ENCODE data around the gene CD47. TPM values are rescaled to one million over a fixed set of nuclear protein-coding genes. Genes with fewer than 3 reads are reported as not detected.
A peak's percentile ranks its signal among the peaks of the same experiment; 100 is the strongest.

CD47 gene
- total RNA-seq (2021) (28.2 and 34.7 TPM in 2 replicates), Bru-seq, nascent RNA (percentile 69 among the genes with signal in this experiment), BruChase-seq, experiment 1, labeled RNA remaining after a 2-hour chase (percentile 68 among the genes with signal in this experiment), BruChase-seq, experiment 2, labeled RNA remaining after a 6-hour chase (percentile 69 among the genes with signal in this experiment)
- long read RNA-seq, full-length matches to known transcripts = 66 of 84 reads
- long read RNA-seq, partial matches to known transcripts = 0 of 84 reads
- long read RNA-seq, other reads (novel, unspliced or antisense) = 18 of 84 reads

DNA sequence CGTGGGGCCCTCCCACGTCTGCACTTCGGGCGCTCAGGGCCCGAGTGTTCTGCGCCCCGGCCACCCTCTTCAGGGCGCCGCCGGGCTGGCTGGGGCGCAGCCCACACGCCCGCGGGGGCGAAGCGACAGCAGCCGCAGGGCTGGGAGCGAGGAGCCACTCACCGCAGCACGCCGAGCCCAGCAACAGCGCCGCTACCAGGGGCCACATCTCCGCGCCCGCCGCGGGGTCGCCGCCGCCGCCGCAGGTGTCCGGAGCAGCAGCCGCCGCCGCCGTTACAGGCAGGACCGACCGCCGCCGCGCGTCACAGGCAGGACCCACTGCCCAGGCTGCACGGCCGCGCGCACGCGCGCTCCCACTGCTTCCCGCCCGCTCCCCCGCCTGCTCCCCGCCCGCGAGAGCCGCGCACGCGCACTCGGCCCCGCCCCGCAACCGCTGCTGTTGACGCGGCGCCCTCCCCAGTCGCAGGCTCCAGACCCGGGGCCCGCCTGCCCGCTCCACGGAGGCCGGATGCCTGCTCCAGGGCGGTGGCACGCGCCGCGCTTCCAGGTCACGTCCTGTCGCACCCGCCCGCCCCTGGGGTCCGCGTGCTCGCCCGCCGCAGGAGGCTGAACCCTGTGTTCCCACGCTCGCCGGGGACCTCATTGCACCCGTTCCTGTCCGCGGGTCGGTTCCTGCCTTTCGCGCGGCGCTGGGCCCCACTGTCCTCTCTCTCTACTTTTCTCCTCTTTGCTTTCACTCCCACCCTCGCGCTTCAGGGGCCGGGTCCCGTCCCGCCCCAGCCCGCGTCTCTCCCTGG is at the start of gene CD47:
CD47 (minus strand) TSS at position 331 of the 797 bp plus-strand sequence; CDS start at position 208, 123 bp downstream.
- ChIA-PET POLR2A (ENCODE audit: low non-redundant PET) (no interaction called here), CTCF (no interaction called here)
- DNase-seq (ENCODE audit: low spot score) = peak; percentile 90
- no peak for TF ChIP-seq CTCF (conservative IDR thresholded peaks at IDR 0.05; ENCODE audit: low read depth, low read length)
- no peak for TF ChIP-seq EZH2 (IDR thresholded peaks at IDR 0.05; ENCODE audit: borderline replicate concordance, low read depth, low read length, poor library complexity, severe bottlenecking)
- Histone ChIP-seq H3K4me3 (ENCODE audit: low read depth, low read length, poor library complexity, severe bottlenecking) (peak within 1 kb of the TSS; percentile 87), H3K27me3 (replicated peaks; ENCODE audit: insufficient read depth, low read depth, low read length, poor library complexity) (no peaks in the 10 kb centered on the region), H3K9me3 (ENCODE audit: low read depth, low read length, poor library complexity, severe bottlenecking) (no peaks in the 10 kb centered on the region), H3K4me1 (ENCODE audit: insufficient read depth, low read length, poor library complexity, severe bottlenecking) (peaks cover 9% of the 10 kb centered on the region), H3K27ac (ENCODE audit: low read depth, low read length, poor library complexity, severe bottlenecking) (peak within 1 kb of the TSS; percentile 62), H3K36me3 (ENCODE audit: insufficient read depth, low read length, poor library complexity, severe bottlenecking) (no peaks in the 10 kb centered on the region)
- intact Hi-C loops (cut with micrococcal nuclease; ENCODE audit: unreplicated experiment) = loop anchor here (5.0 kb wide), 1 partner anchor 164 kb away; no protein-coding TSS in a partner anchor
- no TSS peak for BruUV-seq (replicated peaks)

- DNase-seq (ENCODE audit: low spot score) = no peak
- H3K27me3 ChIP-seq (replicated peaks; ENCODE audit: insufficient read depth, low read depth, low read length, poor library complexity) = no peaks in the 10 kb centered on the region
- ChIA-PET CTCF (no interaction called here), POLR2A (ENCODE audit: low non-redundant PET) (no interaction called here)
- no peak overlapping the region for H3K4me3 ChIP-seq (ENCODE audit: low read depth, low read length, poor library complexity, severe bottlenecking)
- H3K27ac ChIP-seq (ENCODE audit: low read depth, low read length, poor library complexity, severe bottlenecking) = no peak overlapping the region
- BruUV-seq (replicated peaks) = no TSS peak
- no peaks in the 10 kb centered on the region for H3K9me3 ChIP-seq (ENCODE audit: low read depth, low read length, poor library complexity, severe bottlenecking)
- intact Hi-C loops (cut with micrococcal nuclease; ENCODE audit: unreplicated experiment) = no loop called here
- TF ChIP-seq EZH2 (IDR thresholded peaks at IDR 0.05; ENCODE audit: borderline replicate concordance, low read depth, low read length, poor library complexity, severe bottlenecking) = no peak
- TF ChIP-seq CTCF (conservative IDR thresholded peaks at IDR 0.05; ENCODE audit: low read depth, low read length) = no peak
- no peaks in the 10 kb centered on the region for H3K36me3 ChIP-seq (ENCODE audit: insufficient read depth, low read length, poor library complexity, severe bottlenecking)
- peaks cover 8% of the 10 kb centered on the region for H3K4me1 ChIP-seq (ENCODE audit: insufficient read depth, low read length, poor library complexity, severe bottlenecking)
Observed at GRCh38 chr3:108137460-108137814, 46.6 kb upstream of the CD47 start.

DNA sequence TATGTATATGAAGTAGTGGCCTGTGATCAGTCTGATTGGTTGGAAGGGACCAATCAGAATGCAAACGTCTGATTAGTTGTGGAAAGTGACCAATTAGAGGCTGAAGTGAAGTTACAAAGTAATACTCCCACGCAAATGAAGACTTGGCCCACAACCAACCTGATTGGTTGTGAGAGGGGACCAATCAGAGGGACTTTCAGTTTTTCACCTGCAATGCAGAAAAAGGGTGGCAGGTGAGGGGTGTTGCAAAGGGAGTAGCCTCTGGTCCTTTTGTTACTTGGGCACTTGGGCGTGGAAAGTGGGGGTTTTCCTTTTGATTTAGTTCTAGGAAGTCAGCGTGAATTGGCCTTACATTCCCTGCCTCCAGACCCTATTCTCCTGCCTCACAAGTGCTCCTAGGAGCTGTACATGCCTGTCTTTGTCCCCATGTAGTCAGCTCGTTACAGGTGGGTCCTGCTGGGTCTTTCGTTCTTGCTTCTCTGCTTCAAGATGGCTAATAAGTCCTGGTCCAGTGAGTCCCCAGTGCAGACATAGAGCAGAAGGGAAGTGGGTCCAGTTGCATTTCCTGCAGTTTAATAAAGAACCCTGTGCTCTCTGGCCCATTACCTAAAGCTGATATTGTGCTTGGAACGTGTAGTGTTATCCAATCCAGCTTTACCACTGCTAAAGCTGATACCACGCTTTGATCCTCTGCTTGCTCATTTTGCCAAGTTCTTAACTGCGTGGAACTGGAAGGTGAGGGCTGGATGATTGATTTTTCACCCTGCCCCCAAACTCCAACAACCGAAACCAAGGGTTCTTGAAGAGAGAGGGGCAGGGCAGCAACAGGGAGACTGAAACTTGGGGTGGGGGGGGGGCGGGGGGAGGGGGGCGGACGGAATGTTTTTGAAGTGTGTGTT is 46.0 kb upstream of the CD47 start:
- ChIA-PET POLR2A (ENCODE audit: low non-redundant PET) (no interaction called here), CTCF (no interaction called here)
- Histone ChIP-seq H3K27ac (ENCODE audit: low read depth, low read length, poor library complexity, severe bottlenecking) (no peak overlapping the region), H3K4me3 (ENCODE audit: low read depth, low read length, poor library complexity, severe bottlenecking) (no peak overlapping the region), H3K27me3 (replicated peaks; ENCODE audit: insufficient read depth, low read depth, low read length, poor library complexity) (no peaks in the 10 kb centered on the region), H3K9me3 (ENCODE audit: low read depth, low read length, poor library complexity, severe bottlenecking) (no peaks in the 10 kb centered on the region), H3K4me1 (ENCODE audit: insufficient read depth, low read length, poor library complexity, severe bottlenecking) (peaks cover 8% of the 10 kb centered on the region), H3K36me3 (ENCODE audit: insufficient read depth, low read length, poor library complexity, severe bottlenecking) (no peaks in the 10 kb centered on the region)
- no peak for DNase-seq (ENCODE audit: low spot score)
- intact Hi-C loops (cut with micrococcal nuclease; ENCODE audit: unreplicated experiment) = no loop called here
- TF ChIP-seq EZH2 (IDR thresholded peaks at IDR 0.05; ENCODE audit: borderline replicate concordance, low read depth, low read length, poor library complexity, severe bottlenecking) (no peak), CTCF (conservative IDR thresholded peaks at IDR 0.05; ENCODE audit: low read depth, low read length) (no peak)
- no TSS peak for BruUV-seq (replicated peaks)

All from A673 (cell line).